NB4 (cell line): Measurements from ENCODE around the gene TBC1D14.

Source experiments
- DNase-seq: peaks from one replicate; pipeline ENCODE4 v3.0.0; 2010; ENCODE audit warnings: low read depth
- H3K4me3 ChIP-seq: one replicate; pipeline ENCODE4 v1.5.1; 2011; ENCODE audit warnings: mild to moderate bottlenecking, low read depth, low read length, moderate library complexity
- CTCF ChIP-seq: IDR thresholded peaks from one replicate; pipeline ENCODE4 v1.5.1; 2012; ENCODE audit warnings: low read depth, low read length
- MAX ChIP-seq: IDR thresholded peaks from 2 replicates; pipeline ENCODE4 v1.6.1; 2011; ENCODE audit warnings: low read depth, low read length
- MYC ChIP-seq: IDR thresholded peaks from 2 replicates; pipeline ENCODE4 v1.6.1; 2011; ENCODE audit warnings: low read depth, low read length
- POLR2A ChIP-seq: IDR thresholded peaks from 2 replicates; pipeline ENCODE4 v1.6.1; 2011; ENCODE audit warnings: mild to moderate bottlenecking; ENCODE audit not compliant: insufficient read length; ENCODE audit errors: extremely low read depth

The TBC1D14 gene

GRCh38 chr4:7050481-7051143 lies 141.0 kb downstream of the TBC1D14 start:
- no peak for DNase-seq
- H3K4me3 ChIP-seq = no peak overlapping the region
- TF ChIP-seq MAX (no peak), POLR2A (no peak), MYC (no peak), CTCF (no peak)

- no peak for TF ChIP-seq CTCF
- TF ChIP-seq POLR2A = no peak
- no peak for TF ChIP-seq MYC
- TF ChIP-seq MAX = no peak
- no peak for DNase-seq
- no peak overlapping the region for H3K4me3 ChIP-seq
Observed at GRCh38 chr4:7051144-7051495, 141.5 kb downstream of the TBC1D14 start.

- TF ChIP-seq MAX (no peak), CTCF (no peak), POLR2A (no peak), MYC (no peak)
- no peak for DNase-seq
- H3K4me3 ChIP-seq = no peak overlapping the region
Observed at GRCh38 chr4:7051905-7052304, 142.3 kb downstream of the TBC1D14 start.

- H3K4me3 ChIP-seq = no peak overlapping the region
- TF ChIP-seq MAX (no peak), CTCF (no peak)
- DNase-seq = no peak
Observed at GRCh38 chr4:7052313-7052712, 142.7 kb downstream of the TBC1D14 start.

- no peak for TF ChIP-seq MYC
- H3K4me3 ChIP-seq = no peak overlapping the region
- DNase-seq = peak; percentile 66
Observed at GRCh38 chr4:7052923-7053715, 143.5 kb downstream of the TBC1D14 start.

GRCh38 chr4:7054106-7054880 lies 144.7 kb downstream of the TBC1D14 start:
- no peak overlapping the region for H3K4me3 ChIP-seq
- TF ChIP-seq MYC (no peak), POLR2A (no peak), MAX (no peak), CTCF (no peak)
- DNase-seq = no peak
